GM23248 (cell line): ENCODE data around the gene TMEM143.

Experiments
- EZH2 ChIP-seq: fragments of 200-600 bp; sonication (generic); IDR thresholded peaks from 2 replicates; pipeline ENCODE4 v1.6.1; 2018; ENCODE audit warnings: antibody characterized with exemption, mild to moderate bottlenecking; ENCODE audit not compliant: insufficient read depth, poor library complexity, severe bottlenecking
- EZH2phosphoT487 ChIP-seq: fragments of 200-600 bp; sonication (generic); IDR thresholded peaks from 2 replicates; pipeline ENCODE4 v1.6.1; 2018; ENCODE audit warnings: antibody characterized with exemption, moderate library complexity, mild to moderate bottlenecking, low read depth; ENCODE audit not compliant: insufficient read depth

GRCh38 chr19:48401287-48401686 lies 37.5 kb upstream of the TMEM143 start:
- TF ChIP-seq EZH2 (no peak), EZH2phosphoT487 (no peak)
